GM13977 (cell line): ENCODE measurements around the gene SLC12A8.

Experiments used
- DNase-seq: peaks from one replicate; pipeline ENCODE4 v3.0.0; 2012; ENCODE audit warnings: low spot score
- in situ Hi-C: fragments of 300-500 bp; cut with MboI; formaldehyde crosslinking; loops from one replicate; pipeline ENCODE4 v1.12.0; 2022; ENCODE audit warnings: low sequenced_read_pairs, low pct_unique_long_range_greater_than_20kb, mixed read lengths, inconsistent platforms; ENCODE audit not compliant: unreplicated experiment
- TF ChIP-seq, protein P1 (sequence below): IDR thresholded peaks from 2 replicates; pipeline ENCODE4 v1.5.1; 2012; ENCODE audit warnings: mild to moderate bottlenecking, control low read depth; ENCODE audit not compliant: insufficient read depth; ENCODE audit errors: extremely low read depth, missing control alignments

Gene SLC12A8

DNA sequence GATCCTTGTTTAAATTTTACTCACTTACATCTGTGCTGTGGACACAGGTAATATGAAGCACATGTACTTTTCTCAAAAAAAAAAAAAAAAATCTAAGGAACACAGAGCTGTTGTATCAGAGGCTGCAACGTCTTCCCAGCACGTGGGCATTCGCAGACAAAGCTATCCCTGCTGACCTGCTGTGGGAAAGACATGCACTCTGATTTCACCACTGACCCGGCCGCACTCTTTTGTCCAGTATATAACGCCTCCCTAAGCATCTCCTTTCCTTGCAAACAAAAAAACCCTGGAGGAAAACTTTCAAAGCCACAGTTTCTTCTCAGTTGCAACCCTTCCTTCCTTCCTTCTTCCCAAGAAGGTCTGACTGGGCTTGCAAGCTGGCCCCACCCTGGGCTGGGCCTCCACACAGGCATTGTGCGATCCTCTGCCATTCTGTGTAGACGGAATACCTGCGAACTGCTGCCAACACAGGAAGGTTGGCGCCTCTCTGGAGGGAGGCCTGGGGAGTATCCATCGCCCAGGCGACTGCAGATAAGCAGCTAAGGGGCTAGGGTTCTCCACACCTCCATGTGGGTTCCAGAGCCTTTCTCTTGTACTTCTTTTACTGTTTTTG lies 50.8 kb downstream of the SLC12A8 start:
- TF ChIP-seq, protein P1, sequence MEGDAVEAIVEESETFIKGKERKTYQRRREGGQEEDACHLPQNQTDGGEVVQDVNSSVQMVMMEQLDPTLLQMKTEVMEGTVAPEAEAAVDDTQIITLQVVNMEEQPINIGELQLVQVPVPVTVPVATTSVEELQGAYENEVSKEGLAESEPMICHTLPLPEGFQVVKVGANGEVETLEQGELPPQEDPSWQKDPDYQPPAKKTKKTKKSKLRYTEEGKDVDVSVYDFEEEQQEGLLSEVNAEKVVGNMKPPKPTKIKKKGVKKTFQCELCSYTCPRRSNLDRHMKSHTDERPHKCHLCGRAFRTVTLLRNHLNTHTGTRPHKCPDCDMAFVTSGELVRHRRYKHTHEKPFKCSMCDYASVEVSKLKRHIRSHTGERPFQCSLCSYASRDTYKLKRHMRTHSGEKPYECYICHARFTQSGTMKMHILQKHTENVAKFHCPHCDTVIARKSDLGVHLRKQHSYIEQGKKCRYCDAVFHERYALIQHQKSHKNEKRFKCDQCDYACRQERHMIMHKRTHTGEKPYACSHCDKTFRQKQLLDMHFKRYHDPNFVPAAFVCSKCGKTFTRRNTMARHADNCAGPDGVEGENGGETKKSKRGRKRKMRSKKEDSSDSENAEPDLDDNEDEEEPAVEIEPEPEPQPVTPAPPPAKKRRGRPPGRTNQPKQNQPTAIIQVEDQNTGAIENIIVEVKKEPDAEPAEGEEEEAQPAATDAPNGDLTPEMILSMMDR = no peak
- in situ Hi-C loops = no loop called here
- DNase-seq = no peak

DNA sequence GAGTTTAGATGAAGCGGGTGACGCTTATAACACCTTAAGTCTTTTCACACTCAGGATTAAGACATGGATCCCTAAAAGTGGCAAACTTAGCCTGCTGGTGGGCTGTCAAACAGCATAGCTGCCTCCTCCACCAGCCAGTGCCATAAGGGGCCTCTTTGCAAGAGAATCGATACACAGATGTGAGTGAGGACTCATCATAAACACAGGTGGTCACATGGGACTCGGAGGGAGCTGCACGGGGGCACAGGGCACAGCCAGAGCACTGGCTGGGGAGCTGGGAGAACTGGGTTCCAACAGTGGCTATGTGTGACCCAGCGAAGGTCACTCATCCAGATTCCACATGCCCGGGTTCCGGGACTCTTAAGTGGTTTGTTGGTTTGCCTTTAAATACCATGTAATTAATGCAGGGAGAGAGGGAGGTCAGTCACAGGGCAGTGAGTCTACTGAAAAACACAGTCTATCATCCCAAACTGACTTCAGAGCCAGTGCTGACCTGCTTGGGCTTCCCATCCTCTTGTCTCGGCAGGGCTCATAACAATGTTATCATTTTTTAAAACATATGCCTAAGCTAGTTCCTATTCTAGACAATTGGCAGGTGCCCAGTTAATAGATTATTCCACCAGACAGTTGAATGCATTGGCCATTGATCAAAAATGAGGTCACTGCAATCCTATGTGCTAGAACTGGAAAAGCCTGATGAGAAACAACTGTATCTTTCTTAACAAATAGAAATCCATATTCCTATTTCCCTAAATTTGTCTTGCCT lies 51.8 kb downstream of the SLC12A8 start:
- in situ Hi-C loops = no loop called here
- no peak for DNase-seq

DNA sequence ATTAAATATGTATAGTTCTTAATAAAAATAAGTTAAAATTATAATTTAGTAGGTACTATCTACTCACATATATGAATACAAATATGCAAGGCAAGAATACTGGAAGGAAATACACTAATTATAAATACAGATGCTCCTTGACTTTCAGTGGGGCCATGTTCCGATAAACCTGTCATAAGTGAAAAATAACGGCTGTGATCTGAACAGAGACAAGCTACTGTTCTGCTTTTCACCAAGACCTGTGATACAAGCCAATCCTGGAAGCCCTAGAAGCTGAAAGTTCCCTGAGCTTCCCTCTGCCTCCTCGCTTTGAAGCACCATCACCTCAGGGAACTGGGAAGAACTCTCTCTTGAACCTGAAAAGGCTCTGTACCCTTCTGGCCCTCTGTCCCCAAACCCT lies 55.4 kb downstream of the SLC12A8 start:
- in situ Hi-C loops = no loop called here
- no peak for DNase-seq
- TF ChIP-seq, protein P1 = no peak

More for the DNA sequence above, 51.8 kb downstream of the SLC12A8 start:
- TF ChIP-seq, protein P1 = no peak

DNA sequence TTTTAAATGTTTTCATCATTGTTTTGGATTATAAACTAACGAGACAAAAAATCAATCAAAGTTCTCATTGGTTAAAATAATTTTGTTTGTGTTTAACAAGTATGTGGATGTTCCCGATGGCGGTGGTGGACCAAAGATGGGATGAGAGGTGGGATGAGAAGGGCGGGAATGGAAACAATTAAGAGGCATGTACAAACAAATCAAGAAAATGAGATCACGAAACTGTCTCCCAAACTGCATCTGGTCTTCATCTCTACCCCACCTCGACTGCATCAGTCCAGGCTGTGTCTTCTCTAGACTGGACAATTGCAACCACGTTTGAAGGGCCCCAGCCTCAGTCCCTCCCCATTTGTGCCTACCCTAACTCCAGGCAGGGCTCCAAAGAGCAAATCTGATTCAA lies 56.1 kb downstream of the SLC12A8 start:
- DNase-seq = no peak
- TF ChIP-seq, protein P1 = no peak
- in situ Hi-C loops = no loop called here

DNA sequence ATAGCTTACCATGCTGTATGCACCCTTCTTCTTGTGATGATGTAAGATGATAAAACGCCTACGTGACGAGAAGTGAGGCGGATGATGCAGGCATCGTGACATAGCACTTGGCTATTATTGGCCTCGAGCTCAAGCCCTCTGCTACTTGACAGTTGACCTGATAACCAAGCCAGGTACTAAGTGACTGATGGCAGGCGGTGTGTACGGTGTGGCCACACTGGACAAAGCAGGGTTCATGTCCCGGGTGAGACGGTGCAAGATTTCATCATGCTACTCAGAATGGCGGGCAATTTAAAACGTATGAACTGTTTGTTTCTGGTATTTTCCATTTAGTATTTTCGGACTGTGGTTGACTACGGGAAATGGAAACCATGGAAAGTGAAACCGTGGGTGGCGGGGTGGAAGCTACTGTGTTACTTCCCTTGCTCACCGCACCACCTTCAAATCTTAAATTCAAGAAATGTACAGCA lies 57.7 kb downstream of the SLC12A8 start:
- in situ Hi-C loops = no loop called here
- no peak for DNase-seq
- TF ChIP-seq, protein P1 = no peak

DNA sequence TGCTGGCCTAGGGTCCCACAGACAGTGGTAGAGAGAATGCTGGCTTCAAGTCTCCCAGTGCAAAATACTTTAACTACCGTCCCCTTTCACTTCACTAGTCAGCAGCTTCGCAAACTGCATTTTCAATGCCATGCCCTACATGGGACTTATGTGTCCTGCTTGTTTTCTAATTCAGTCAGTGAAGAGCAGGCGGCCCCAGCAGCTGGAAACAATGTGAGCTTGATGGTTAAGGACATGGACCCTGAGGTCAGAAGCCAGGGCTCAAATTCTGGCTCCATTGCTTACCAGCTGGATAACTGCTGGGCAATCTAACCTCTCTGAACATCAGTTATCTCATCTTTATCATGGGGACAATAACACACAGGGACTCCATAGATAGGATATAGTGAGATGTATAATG lies 58.4 kb downstream of the SLC12A8 start:
- TF ChIP-seq, protein P1 = no peak
- DNase-seq = no peak
- in situ Hi-C loops = no loop called here
